GM12865 (cell line): ENCODE measurements around the gene SLC49A3.

ENCODE experiments used
- DNase-seq: peaks from one replicate; pipeline ENCODE4 v3.0.0; 2010; ENCODE audit warnings: low read depth
- H3K4me3 ChIP-seq: 2 replicates; pipeline ENCODE4 v1.5.1; 2011; ENCODE audit warnings: mild to moderate bottlenecking, low read depth, low read length, control low read depth
- TF ChIP-seq, protein P1 (sequence below): IDR thresholded peaks from 2 replicates; pipeline ENCODE4 v1.5.1; 2011; ENCODE audit warnings: low read length, control low read depth, low read depth, inconsistent platforms; ENCODE audit not compliant: insufficient read depth; ENCODE audit errors: missing control alignments

SLC49A3 gene

DNA sequence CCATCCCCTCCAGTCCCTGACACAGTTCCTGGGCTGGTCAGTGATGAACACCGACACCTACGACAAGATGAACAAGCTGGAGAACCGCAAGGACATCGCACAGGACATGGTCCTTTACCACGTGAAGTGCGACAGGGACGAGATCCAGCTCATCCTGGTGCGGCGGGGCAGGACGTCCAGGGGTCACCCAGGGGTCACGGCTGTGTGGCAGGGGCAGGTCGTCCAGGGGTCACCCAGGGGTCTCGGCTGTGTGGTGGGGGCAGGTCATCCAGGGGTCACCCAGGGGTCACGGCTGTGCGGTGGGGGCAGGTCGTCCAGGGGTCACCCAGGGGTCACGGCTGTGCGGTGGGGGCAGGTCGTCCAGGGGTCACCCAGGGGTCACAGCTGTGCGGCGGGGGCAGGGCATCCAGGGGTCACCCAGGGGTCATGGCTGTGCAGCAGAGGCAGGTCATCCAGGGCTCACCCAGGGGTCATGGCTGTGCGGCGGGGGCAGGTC lies 31.6 kb downstream of the SLC49A3 start:
- DNase-seq: no peak
- H3K4me3 ChIP-seq: no peak overlapping the region
- TF ChIP-seq, protein P1, sequence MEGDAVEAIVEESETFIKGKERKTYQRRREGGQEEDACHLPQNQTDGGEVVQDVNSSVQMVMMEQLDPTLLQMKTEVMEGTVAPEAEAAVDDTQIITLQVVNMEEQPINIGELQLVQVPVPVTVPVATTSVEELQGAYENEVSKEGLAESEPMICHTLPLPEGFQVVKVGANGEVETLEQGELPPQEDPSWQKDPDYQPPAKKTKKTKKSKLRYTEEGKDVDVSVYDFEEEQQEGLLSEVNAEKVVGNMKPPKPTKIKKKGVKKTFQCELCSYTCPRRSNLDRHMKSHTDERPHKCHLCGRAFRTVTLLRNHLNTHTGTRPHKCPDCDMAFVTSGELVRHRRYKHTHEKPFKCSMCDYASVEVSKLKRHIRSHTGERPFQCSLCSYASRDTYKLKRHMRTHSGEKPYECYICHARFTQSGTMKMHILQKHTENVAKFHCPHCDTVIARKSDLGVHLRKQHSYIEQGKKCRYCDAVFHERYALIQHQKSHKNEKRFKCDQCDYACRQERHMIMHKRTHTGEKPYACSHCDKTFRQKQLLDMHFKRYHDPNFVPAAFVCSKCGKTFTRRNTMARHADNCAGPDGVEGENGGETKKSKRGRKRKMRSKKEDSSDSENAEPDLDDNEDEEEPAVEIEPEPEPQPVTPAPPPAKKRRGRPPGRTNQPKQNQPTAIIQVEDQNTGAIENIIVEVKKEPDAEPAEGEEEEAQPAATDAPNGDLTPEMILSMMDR: no peak

DNA sequence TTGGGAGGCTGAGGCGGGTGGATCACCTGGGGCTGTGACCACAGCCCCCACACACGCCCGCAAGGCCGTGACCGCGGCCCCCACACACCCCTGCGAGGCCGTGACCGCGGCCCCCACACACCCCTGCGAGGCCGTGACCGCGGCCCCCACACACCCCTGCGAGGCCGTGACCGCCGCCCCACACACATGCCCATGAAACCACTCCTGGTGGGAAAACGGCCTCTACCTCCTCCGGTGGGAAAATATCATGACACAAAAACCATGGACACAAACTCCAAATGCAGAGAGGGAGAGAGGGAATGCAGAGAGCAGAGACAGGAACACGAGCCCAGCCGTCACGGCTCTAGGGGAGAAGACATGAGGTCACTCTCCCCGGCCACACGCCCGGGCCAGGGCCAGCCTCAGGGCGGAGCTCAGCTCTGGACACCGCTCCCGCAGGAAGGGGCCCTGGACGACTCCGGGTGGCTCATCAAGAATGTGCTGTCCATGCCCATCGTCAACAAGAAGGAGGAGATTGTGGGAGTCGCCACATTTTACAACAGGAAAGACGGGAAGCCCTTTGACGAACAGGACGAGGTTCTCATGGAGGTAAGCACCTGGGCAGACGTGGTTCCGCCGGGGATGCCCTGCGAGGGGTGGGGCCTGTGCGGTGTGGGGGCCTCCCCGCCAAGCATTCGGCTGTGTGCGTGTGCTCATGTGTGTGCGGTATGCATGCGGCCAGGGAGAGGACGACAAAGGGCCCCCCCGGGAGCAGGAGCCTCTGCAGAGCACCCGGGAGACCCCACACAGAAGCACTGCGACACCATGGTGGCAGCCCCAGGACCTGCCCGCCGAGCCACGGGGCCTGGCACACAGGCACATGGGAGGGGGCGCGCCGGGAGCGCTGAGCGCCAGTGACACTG lies 32.3 kb downstream of the SLC49A3 start:
- TF ChIP-seq, protein P1: no peak
- no peak overlapping the region for H3K4me3 ChIP-seq
- no peak for DNase-seq

DNA sequence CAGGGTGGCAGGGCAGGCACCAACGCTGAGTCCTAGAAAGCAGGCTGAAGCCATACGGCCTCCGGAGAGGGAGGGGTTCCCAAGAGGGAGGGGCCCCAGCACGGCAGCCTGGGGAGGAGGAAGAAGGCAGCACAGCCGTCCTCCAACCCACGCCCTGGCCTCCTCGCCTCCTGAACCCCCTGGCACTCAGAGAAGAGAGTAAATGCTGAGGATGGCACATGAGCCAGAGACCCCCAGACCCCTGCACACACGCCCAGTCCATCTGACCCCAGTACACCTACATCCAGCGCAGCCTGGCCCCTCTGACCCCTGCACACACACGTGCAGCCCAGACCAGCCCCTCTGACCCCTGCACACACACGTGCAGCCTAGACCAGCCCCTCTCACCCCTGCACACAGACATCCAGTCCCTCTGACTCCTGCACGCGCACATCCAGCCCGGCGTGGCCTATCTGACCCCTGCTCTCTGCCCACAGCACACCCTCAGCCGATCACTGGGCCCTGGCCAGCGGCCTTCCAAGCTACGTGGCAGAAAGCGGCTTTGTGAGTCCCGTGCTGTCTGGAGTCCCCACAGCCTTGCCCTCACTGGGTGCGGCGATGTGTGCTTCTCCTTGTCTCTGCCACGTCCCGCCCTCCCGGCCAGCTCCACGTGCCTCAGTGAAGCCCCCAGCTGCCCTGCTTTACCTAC lies 33.3 kb downstream of the SLC49A3 start:
- no peak for DNase-seq
- no peak overlapping the region for H3K4me3 ChIP-seq
- TF ChIP-seq, protein P1: no peak

- TF ChIP-seq, protein P1: no peak
- H3K4me3 ChIP-seq: no peak overlapping the region
- DNase-seq: no peak
Observed at GRCh38 chr4:654871-655463, 34.0 kb downstream of the SLC49A3 start.

DNA sequence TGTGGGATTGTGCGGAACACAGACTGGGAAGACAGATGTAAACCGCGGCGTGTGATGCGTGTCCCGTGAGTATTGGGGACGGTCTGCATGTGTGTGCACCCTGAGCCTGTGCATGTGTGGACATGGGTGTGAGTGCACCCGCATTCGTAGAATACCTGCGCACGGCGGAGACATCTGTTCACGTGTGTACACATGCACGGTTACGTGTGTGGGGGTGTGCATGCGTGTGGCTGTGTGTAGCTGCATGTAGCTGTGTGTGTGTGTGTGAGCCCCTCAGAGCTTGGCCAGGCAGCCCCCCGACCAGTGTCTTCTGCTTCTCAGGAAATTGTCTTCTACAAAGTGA lies 34.5 kb downstream of the SLC49A3 start:
- TF ChIP-seq, protein P1: no peak

GRCh38 chr4:653831-654502 lies 35.0 kb downstream of the SLC49A3 start:
- DNase-seq: no peak
- TF ChIP-seq, protein P1: no peak
- no peak overlapping the region for H3K4me3 ChIP-seq

More for the DNA sequence above, 34.5 kb downstream of the SLC49A3 start:
- no peak overlapping the region for H3K4me3 ChIP-seq
- no peak for DNase-seq
